WERI-Rb-1 (cell line): ENCODE measurements around the gene DTD2.

ENCODE experiments used
- DNase-seq: peaks from one replicate; pipeline ENCODE4 v3.0.0-alpha.2; 2020
- H3K27ac ChIP-seq: fragments of 250-450 bp; sonication (Bioruptor Pico); 2 replicates; pipeline ENCODE4 v1.5.1; 2020; ENCODE audit warnings: mild to moderate bottlenecking, moderate library complexity
- H3K27me3 ChIP-seq: fragments of 250-450 bp; sonication (Bioruptor Pico); 2 replicates; pipeline ENCODE4 v1.5.1; 2021; ENCODE audit warnings: mild to moderate bottlenecking, low read depth, moderate library complexity; ENCODE audit not compliant: insufficient read depth, severe bottlenecking
- H3K36me3 ChIP-seq: fragments of 250-450 bp; sonication (Bioruptor Pico); 2 replicates; pipeline ENCODE4 v1.5.1; 2020; ENCODE audit warnings: mild to moderate bottlenecking, moderate library complexity
- H3K4me3 ChIP-seq: 2 replicates; pipeline ENCODE4 v1.5.1; 2011; ENCODE audit warnings: low read depth, mild to moderate bottlenecking, control low read depth, low read length
- H3K9me3 ChIP-seq: fragments of 250-450 bp; sonication (Bioruptor Pico); 2 replicates; pipeline ENCODE4 v1.5.1; 2021; ENCODE audit warnings: mild to moderate bottlenecking, moderate library complexity; ENCODE audit not compliant: severe bottlenecking
- CTCF ChIP-seq: IDR thresholded peaks from 2 replicates; pipeline ENCODE4 v1.5.1; 2011; ENCODE audit warnings: low read depth, mild to moderate bottlenecking, control low read depth, inconsistent platforms, low read length

Gene DTD2

GRCh38 chr14:31428011-31428410 lies 29.3 kb downstream of the DTD2 start:
- H3K27ac ChIP-seq: no peak overlapping the region
- peaks cover 4% of the 10 kb centered on the region for H3K9me3 ChIP-seq
- H3K4me3 ChIP-seq: no peak overlapping the region
- no peak for TF ChIP-seq CTCF
- no peaks in the 10 kb centered on the region for H3K27me3 ChIP-seq
- H3K36me3 ChIP-seq: no peaks in the 10 kb centered on the region
- no peak for DNase-seq

DNA sequence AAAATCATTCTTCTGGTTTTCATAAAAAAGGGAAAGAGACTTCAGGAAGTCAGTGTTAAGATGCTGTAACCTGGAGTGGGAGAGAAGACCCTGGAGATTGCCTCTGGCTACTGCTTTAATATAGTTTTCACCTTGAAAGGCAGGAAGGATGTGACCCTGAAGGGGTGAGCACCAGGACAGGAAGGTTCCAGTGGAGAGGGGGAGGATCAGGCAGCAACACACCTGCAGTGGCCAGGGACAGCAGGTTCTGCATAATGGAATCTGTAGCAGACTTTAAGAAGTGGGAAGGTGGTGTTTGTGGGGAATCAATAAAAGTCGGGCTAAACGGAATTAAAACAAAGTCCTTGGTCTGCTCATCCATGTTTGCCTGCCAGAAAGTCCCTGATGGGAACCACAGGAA lies 30.6 kb downstream of the DTD2 start:
- H3K9me3 ChIP-seq: no peaks in the 10 kb centered on the region
- no peaks in the 10 kb centered on the region for H3K27me3 ChIP-seq
- no peak overlapping the region for H3K4me3 ChIP-seq
- H3K36me3 ChIP-seq: no peaks in the 10 kb centered on the region
- no peak for DNase-seq
- TF ChIP-seq CTCF: no peak
- H3K27ac ChIP-seq: no peak overlapping the region

- TF ChIP-seq CTCF: no peak
- H3K9me3 ChIP-seq: no peaks in the 10 kb centered on the region
- DNase-seq: no peak
- H3K27ac ChIP-seq: no peak overlapping the region
- no peak overlapping the region for H3K4me3 ChIP-seq
- H3K36me3 ChIP-seq: no peaks in the 10 kb centered on the region
- H3K27me3 ChIP-seq: no peaks in the 10 kb centered on the region
Observed at GRCh38 chr14:31425905-31426304, 31.4 kb downstream of the DTD2 start.

GRCh38 chr14:31421200-31421599 lies 36.1 kb downstream of the DTD2 start:
- Histone ChIP-seq H3K36me3 (no peaks in the 10 kb centered on the region), H3K4me3 (peak overlapping the region; percentile 98; the same call in 1 of the 2 replicates), H3K27ac (peak overlapping the region; percentile 77; the same call in 1 of the 2 replicates), H3K9me3 (no peaks in the 10 kb centered on the region), H3K27me3 (no peaks in the 10 kb centered on the region)
- DNase-seq: no peak
- no peak for TF ChIP-seq CTCF

DNA sequence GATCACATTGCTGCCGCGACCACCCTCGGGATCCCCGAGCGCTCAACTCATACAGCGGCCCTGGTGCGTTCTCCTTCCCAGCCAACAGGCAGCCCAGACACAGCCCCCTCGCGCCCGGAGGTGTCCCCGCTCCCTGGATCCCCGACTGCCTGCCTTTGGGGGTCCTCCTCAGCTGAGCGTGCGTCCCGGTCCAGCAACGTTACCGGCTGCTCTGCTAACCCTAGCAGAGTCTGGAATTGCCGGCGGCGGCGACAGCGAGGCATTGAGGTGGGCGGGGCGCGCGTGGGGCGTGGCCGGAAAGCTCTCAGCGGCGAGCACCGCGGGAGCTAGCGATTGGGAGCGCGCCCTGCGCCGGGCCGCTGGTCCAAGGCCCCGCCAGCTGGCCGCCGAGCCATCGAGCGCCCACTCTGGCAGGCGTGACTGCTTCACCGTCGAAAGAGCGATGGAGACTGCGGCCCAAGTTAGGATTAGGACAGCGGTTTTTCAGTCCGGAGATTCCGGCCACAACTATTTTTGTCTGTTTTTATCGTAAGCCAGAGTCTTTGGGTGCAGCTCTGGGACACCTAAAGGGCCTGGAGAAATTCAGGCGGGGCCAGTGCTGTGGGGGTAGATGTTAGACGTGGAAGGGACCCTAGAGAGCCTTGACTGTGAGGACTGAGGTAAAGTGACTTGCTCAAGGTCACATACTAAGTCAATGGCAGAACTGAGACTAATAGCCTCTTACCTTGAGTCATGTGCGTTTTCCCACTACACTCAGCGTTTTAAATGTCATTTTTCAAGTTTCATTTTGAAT lies 36.8 kb downstream of the DTD2 start, which contains the start of gene HEATR5A:
Gene HEATR5A, minus strand, starts transcription at position 232 of the 793 bp plus-strand sequence. CDS start 17,575 bp downstream, outside the sequence.
- Histone ChIP-seq H3K27me3 (no peaks in the 10 kb centered on the region), H3K27ac (peak within 1 kb of the TSS; percentile 77), H3K9me3 (no peaks in the 10 kb centered on the region), H3K4me3 (peak within 1 kb of the TSS; percentile 98), H3K36me3 (no peaks in the 10 kb centered on the region)
- peak; percentile 95 for DNase-seq
- TF ChIP-seq CTCF: peak; percentile 31; the same call in 1 of the 2 replicates

- no peaks in the 10 kb centered on the region for H3K36me3 ChIP-seq
- no peaks in the 10 kb centered on the region for H3K27me3 ChIP-seq
- H3K27ac ChIP-seq: peak overlapping the region; percentile 40
- peak; percentile 61 for DNase-seq
- no peak for TF ChIP-seq CTCF
- H3K4me3 ChIP-seq: peak overlapping the region; percentile 98
- no peaks in the 10 kb centered on the region for H3K9me3 ChIP-seq
Observed at GRCh38 chr14:31419967-31420318, 37.4 kb downstream of the DTD2 start.
